DND-41 (cell line): ENCODE results near the gene GRM7.

Source experiments
- EZH2 ChIP-seq: IDR thresholded peaks from 3 replicates; pipeline ENCODE4 v1.6.1; 2012; ENCODE audit warnings: borderline replicate concordance, low read depth, mild to moderate bottlenecking, moderate library complexity, low read length, inconsistent platforms; ENCODE audit not compliant: severe bottlenecking
- TF ChIP-seq, protein P1 (sequence below): IDR thresholded peaks from 2 replicates; pipeline ENCODE4 v1.5.1; 2012; ENCODE audit warnings: borderline replicate concordance, low read length, moderate library complexity, mild to moderate bottlenecking; ENCODE audit not compliant: poor library complexity, severe bottlenecking; ENCODE audit errors: extremely low read depth

GRCh38 chr3:7545334-7545733 lies 684.4 kb downstream of the GRM7 start:
- no peak for TF ChIP-seq EZH2
- TF ChIP-seq, protein P1, sequence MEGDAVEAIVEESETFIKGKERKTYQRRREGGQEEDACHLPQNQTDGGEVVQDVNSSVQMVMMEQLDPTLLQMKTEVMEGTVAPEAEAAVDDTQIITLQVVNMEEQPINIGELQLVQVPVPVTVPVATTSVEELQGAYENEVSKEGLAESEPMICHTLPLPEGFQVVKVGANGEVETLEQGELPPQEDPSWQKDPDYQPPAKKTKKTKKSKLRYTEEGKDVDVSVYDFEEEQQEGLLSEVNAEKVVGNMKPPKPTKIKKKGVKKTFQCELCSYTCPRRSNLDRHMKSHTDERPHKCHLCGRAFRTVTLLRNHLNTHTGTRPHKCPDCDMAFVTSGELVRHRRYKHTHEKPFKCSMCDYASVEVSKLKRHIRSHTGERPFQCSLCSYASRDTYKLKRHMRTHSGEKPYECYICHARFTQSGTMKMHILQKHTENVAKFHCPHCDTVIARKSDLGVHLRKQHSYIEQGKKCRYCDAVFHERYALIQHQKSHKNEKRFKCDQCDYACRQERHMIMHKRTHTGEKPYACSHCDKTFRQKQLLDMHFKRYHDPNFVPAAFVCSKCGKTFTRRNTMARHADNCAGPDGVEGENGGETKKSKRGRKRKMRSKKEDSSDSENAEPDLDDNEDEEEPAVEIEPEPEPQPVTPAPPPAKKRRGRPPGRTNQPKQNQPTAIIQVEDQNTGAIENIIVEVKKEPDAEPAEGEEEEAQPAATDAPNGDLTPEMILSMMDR = no peak
